Heart right ventricle (tissue), 16 donors: ENCODE measurements around the gene GREB1. TPM values are rescaled to one million over a fixed set of nuclear protein-coding genes. Genes with fewer than 3 reads are reported as not detected.
A peak's percentile ranks its signal among the peaks of the same experiment; 100 is the strongest.

ENCODE experiments used
- ATAC-seq, 8 donors: fragments of 200-7000 bp; cut with Tn5 transposase; one replicate each; pipeline ENCODE4 v1.9.1; 2020; ENCODE audit warnings: mild to moderate bottlenecking in 8 of 8, moderate library complexity in 8 of 8, moderate number of reproducible peaks in 1 of 8
- DNase-seq, 2 donors: peaks; one replicate each; pipeline ENCODE4 v3.0.0-alpha.2; 2020
- H3K27ac ChIP-seq, 10 donors: fragments of 200-600 bp; sonication (generic) in 2 of 10; one replicate each; pipeline versions ENCODE4 v1.5.0 to v1.8.0; 2020 to 2022; ENCODE audit warnings: mild to moderate bottlenecking in 3 of 10
- H3K27me3 ChIP-seq, 7 donors: fragments of 200-600 bp; one replicate each; pipeline ENCODE4 v1.8.0; 2021 to 2022; ENCODE audit warnings: mild to moderate bottlenecking in 2 of 7
- H3K36me3 ChIP-seq, 9 donors: fragments of 200-600 bp; sonication (generic) in 1 of 9; one replicate each; pipeline versions ENCODE4 v1.5.0 to v1.8.0; 2020 to 2022; ENCODE audit warnings: mild to moderate bottlenecking in 2 of 9
- H3K4me1 ChIP-seq, 9 donors: fragments of 200-600 bp; sonication (generic) in 1 of 9; one replicate each; pipeline versions ENCODE4 v1.5.0 to v1.8.0; 2020 to 2022; ENCODE audit warnings: mild to moderate bottlenecking in 4 of 9
- H3K4me3 ChIP-seq, 10 donors: fragments of 200-600 bp; sonication (generic) in 2 of 10; one replicate each; pipeline versions ENCODE4 v1.5.0 to v1.8.0; 2020 to 2022; ENCODE audit warnings: mild to moderate bottlenecking in 7 of 10, moderate library complexity in 2 of 10
- H3K9me3 ChIP-seq, 11 donors: fragments of 200-600 bp in 10 of 11; sonication (generic) in 2 of 11; one replicate each; pipeline versions ENCODE4 v1.5.0 to v1.8.0; 2013 to 2022; ENCODE audit warnings: mild to moderate bottlenecking in 2 of 11, control low read depth in 1 of 11, moderate library complexity in 1 of 11
- WGBS, 2 donors: extraction: QIAGEN DNeasy Blood & Tissue Kit; methylation state at CpG; one replicate each; pipeline ENCODE4 v1.1.7; 2013; ENCODE audit warnings: inconsistent platforms in 1 of 2; 5-methylcytosine and 5-hydroxymethylcytosine counted together
- intact Hi-C, 10 donors: fragments of 100-400 bp; cut with DNase I; formaldehyde crosslinking; loops; one replicate each; pipeline versions ENCODE4 v1.11.1 to v1.14.2; 2022
- polyA plus RNA-seq, 2 donors: library from polyadenylated mRNA; stranded (reverse); fragments of 200-250 nt; gene quantifications; one replicate each; pipeline ENCODE4 v1.2.3, GENCODE V29; 2013
- total RNA-seq, 10 donors: library from RNA; stranded (reverse); fragmentation: NEBNext Ultra II Directional in 3 of 10; extraction: Animal tissue kit (Norgen Biotek cat#: 25700) in 3 of 10; gene quantifications; one replicate each; pipeline versions ENCODE4 v1.2.1 to v1.2.4, GENCODE V29; 2021 to 2023
- TF ChIP-seq, protein P1 (sequence below), 9 donors: fragments of 200-600 bp; sonication (generic) in 2 of 9; IDR thresholded peaks; one replicate each; pipeline versions ENCODE4 v1.5.0 to v1.8.0; 2021 to 2022; ENCODE audit warnings: antibody characterized with exemption in 9 of 9, mild to moderate bottlenecking in 5 of 9, moderate library complexity in 1 of 9
- donor health status: Arrhythmogenic right ventricular cardiomyopathy.
- donor health status: ischemic (EF 13 %, LVEDD 7.1; RV severe dilation, severe dysfunction).
- donor health status: healthy with polysubstance abuse.
- donor health status: DM: no; HTN: yes; CAD: no.
- donor health status: DM: no; HTN: no; CAD: no.
- donor health status: ischemic (EF 25% LVEDD 6.9; RV normal size, moderate dysfunction).
- donor health status: ischemic (EF 25% LVEDD 5.7; RV mildly dilated, moderate dysfunction).
- donor health status: healthy.
- donor health status: DM: yes; HTN: yes; CAD: no.
- donor health status: Ischemic cardiomyopathy.
- donor health status: ischemic (EF 35%, LVEDD 5.7; RV mildly dilated, moderate dysfunction).
- donor health status: nonischemic (EF 11% LVEDD 7.7; RV severe dilation, severe dysfunction).
- donor health status: DM: yes; HTN: yes; CAD: no.
- donor health status: PGD.
- donor health status: ischemic (EF 29% LVEDD 5.4; RV normal size, mild dysfunction).
- donor health status: nonischemic (EF 23%, LVEDD 6.1; RV moderate dilation, normal function).

The GREB1 gene
- total and polyA plus RNA-seq, 12 donors, result 1.2 to 15.6 (median 7.8) TPM

DNA sequence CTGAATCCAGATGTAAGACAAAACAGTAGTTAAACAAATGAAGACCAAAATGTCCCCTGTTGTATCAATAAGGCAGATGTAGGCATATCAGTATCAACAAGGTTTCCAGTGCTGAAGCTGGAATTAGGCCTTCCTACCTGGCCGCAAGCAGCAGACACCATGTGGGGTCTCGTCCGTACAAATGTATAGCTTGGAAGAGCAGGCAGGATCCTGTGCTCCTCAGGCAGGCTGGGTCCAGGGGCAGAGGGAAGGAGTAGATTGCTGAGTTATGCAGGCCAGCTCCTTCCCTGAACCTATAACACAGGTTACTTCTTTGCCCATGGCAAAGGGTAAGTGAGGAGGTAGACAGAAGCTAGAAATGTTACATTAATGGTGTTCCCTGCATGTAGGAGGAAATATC is 112.7 kb downstream of the GREB1 start:
- Histone ChIP-seq H3K27me3 (peaks cover 0 to 6% (median 0%) of the 10 kb centered on the region in 7 donors), H3K36me3 (peaks cover 0 to 4% (median 0%) of the 10 kb centered on the region in 9 donors), H3K4me3 (no peak overlapping the region), H3K9me3 (no peaks in the 10 kb centered on the region), H3K27ac (no peak overlapping the region), H3K4me1 (peaks cover 0 to 2% (median 0%) of the 10 kb centered on the region in 9 donors)
- no peak for DNase-seq
- WGBS, 2 donors, result 96 to 99% methylated on average over 3 of the region's 3 CpGs
- intact Hi-C loops, result no loop called here
- no peak for ATAC-seq
- TF ChIP-seq, protein P1, sequence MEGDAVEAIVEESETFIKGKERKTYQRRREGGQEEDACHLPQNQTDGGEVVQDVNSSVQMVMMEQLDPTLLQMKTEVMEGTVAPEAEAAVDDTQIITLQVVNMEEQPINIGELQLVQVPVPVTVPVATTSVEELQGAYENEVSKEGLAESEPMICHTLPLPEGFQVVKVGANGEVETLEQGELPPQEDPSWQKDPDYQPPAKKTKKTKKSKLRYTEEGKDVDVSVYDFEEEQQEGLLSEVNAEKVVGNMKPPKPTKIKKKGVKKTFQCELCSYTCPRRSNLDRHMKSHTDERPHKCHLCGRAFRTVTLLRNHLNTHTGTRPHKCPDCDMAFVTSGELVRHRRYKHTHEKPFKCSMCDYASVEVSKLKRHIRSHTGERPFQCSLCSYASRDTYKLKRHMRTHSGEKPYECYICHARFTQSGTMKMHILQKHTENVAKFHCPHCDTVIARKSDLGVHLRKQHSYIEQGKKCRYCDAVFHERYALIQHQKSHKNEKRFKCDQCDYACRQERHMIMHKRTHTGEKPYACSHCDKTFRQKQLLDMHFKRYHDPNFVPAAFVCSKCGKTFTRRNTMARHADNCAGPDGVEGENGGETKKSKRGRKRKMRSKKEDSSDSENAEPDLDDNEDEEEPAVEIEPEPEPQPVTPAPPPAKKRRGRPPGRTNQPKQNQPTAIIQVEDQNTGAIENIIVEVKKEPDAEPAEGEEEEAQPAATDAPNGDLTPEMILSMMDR (IDR thresholded peaks at IDR 0.05), result no peak

DNA sequence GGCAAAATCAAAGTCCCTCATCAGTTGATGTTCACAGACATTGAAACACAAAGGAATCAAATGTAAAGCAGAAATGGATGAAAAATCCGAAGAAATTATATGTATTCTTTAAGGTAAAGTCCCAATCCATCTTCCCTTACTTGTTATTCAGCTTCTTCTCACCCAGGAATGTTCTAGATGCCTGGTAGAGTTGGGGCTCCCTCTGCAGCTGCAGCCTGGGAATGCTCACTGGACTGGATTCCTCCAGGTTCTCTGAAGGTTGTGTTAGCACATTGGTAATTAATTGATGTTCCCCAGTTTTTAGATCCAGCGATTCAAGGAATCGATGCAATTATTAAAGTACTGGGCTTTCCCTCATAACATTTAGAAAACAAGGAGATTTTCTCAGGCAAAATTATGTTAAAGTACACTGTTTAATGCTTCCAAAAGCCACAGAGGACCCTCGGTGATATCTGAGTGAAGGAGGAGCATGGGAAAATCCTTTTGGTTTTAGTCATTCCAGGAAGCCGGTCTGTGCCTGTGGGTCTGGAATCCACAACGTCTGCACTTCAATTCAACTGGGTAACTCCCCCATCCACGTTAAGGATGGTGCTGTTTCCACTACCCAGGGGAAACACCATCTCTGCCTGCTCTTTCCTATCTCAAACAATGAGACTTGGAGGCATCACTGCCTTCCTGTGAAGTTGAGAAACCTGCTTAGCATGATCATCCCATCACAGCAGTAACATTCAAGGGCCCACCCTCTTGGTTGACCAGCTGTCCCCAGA is 114.2 kb downstream of the GREB1 start:
- Histone ChIP-seq H3K27me3 (peaks cover 0 to 6% (median 0%) of the 10 kb centered on the region in 7 donors), H3K9me3 (no peaks in the 10 kb centered on the region), H3K4me3 (no peak overlapping the region), H3K36me3 (peaks cover 0 to 3% (median 0%) of the 10 kb centered on the region in 9 donors), H3K27ac (no peak overlapping the region), H3K4me1 (peaks cover 0 to 12% (median 0%) of the 10 kb centered on the region in 9 donors)
- TF ChIP-seq, protein P1 (IDR thresholded peaks at IDR 0.05), result peak in 5 of 9 donors; percentile 11 to 33 (median 26)
- WGBS, 2 donors, result 60 to 70% methylated on average over 7 of the region's 7 CpGs
- intact Hi-C loops, result no loop called here
- ATAC-seq, result no peak
- DNase-seq, result no peak

DNA sequence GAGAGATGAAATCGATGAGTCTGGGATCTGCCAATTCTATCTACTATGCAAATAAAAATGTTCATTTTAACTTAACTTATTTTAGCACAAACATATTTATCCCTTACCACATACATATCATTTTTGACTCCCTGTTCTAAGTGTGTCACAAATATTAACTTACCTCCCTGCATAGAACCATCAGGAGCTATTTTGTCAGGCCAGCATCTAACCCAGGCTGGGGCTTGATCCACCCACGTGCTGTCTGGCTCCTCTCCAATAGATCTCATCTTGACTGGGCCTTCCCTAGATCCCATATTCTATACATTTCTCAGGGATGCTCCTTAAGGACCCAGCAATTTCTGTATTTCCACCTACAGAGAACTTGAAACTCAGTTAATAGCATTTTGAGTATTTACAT is 115.2 kb downstream of the GREB1 start:
- H3K27ac ChIP-seq, result no peak overlapping the region
- DNase-seq (no peak), ATAC-seq (no peak)
- peaks cover 0 to 18% (median 0%) of the 10 kb centered on the region in 9 donors for H3K4me1 ChIP-seq
- no peak overlapping the region for H3K4me3 ChIP-seq
- TF ChIP-seq, protein P1 (IDR thresholded peaks at IDR 0.05), result no peak
- H3K9me3 ChIP-seq, result no peaks in the 10 kb centered on the region
- 60 to 66% methylated on average over 2 of the region's 2 CpGs for WGBS, 2 donors
- H3K36me3 ChIP-seq, result no peaks in the 10 kb centered on the region
- intact Hi-C loops, result no loop called here
- peaks cover 0 to 6% (median 0%) of the 10 kb centered on the region in 7 donors for H3K27me3 ChIP-seq

DNA sequence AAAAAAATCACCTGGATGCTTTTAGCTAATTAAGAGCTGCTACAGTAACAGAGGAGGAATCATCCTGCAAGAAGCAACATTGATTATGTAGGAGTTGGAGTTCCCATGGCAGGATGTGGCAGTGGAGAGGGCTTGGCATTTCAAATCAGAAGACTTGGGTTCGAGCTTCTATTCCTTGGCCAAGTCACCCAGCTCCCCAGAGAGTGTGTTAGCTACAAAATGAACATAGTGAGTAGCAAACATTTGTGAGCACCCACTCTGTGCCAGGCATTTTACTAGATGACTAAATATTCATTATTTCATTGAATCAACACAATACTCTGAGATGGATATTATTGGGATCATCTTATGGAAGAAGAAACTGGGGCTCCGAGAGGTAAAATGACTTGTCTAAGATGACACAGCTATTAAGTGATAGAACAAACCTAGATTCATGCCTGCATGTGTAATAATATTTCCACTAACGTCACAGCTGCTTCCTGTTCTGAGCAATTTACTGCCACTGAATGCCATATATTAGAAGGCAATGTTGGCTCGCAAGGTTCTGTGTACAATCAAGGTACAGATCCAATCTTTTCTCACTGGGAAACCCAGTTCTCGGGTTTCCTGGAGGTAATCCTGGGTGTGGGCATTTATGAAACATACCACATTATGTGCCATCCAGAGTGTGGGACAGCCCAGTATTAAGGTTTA is 118.2 kb downstream of the GREB1 start:
- ATAC-seq (no peak), DNase-seq (no peak)
- WGBS, 2 donors, result 70 to 75% methylated on average over 5 of the region's 5 CpGs
- TF ChIP-seq, protein P1 (IDR thresholded peaks at IDR 0.05), result no peak
- Histone ChIP-seq H3K4me1 (peaks cover 0 to 22% (median 0%) of the 10 kb centered on the region in 9 donors), H3K27ac (peak overlapping the region in 1 of 10 donors; percentile 17), H3K27me3 (peaks cover 0 to 10% (median 0%) of the 10 kb centered on the region in 7 donors), H3K4me3 (no peak overlapping the region), H3K36me3 (no peaks in the 10 kb centered on the region), H3K9me3 (no peaks in the 10 kb centered on the region)
- intact Hi-C loops, result no loop called here
